Medulla oblongata (tissue), 1 donor: ENCODE results near the gene IQGAP2.

ENCODE experiments used
- DNase-seq: peaks from one replicate; pipeline ENCODE4 v3.0.0-alpha.2; 2015; ENCODE audit errors: extremely low spot score

IQGAP2 gene

GRCh38 chr5:76446776-76447175, 43.7 kb downstream of the IQGAP2 start:
- no peak for DNase-seq

- no peak for DNase-seq
Observed at GRCh38 chr5:76449606-76450005, 46.5 kb downstream of the IQGAP2 start.

GRCh38 chr5:76450054-76450453, 47.0 kb downstream of the IQGAP2 start:
- no peak for DNase-seq

GRCh38 chr5:76451031-76451701, 48.1 kb downstream of the IQGAP2 start:
- DNase-seq: no peak

DNA sequence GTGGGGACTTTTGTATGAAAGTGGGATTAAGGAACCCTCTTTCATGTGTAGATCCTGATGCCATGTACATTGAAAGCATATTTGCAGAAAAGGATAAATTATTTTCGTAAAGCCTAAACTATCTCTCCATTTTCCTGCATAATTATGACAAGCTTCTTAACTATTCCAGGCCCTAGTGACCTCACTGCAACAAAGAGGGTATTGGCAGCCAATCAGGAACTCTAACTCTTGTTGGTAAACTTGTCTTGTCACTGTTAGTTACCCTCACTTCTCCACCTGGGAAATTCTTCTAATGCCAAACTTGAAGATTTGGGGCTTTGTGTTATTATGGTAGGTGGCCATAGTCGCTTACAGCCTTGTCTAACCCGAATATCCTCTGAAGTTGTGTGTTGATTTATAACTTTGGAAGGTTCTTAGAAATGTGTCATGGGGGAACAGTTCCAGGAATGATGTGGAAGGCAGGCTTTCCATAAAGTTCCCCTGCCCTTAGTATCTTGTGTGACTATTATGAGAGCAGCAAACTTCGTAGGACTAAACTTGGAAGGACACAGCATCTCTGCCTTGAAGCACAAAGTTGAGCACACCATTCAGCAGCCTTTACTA, 52.5 kb downstream of the IQGAP2 start:
- DNase-seq: no peak

DNA sequence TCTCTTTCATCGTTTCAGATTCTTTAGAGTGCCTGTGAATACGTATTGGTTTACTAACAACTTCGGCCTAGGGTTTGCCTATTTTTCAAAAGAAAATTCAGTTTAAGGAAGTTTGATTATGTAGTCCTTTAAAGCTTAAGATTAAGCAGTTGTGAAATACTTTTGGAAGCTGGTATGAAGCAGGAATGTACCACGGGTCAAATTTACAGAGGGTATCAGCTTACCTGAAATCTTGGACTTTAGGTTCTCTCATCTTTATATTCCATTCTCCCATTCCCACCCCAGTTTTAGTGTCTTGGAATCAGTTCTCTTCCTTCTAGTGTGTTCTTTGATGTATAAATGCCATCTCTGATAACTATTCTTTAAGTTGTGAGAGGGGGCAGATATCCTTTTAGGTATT, 53.2 kb downstream of the IQGAP2 start:
- no peak for DNase-seq

GRCh38 chr5:76457674-76458485, 54.8 kb downstream of the IQGAP2 start:
- no peak for DNase-seq

- DNase-seq: no peak
Observed at GRCh38 chr5:76458486-76458830, 55.4 kb downstream of the IQGAP2 start.

DNA sequence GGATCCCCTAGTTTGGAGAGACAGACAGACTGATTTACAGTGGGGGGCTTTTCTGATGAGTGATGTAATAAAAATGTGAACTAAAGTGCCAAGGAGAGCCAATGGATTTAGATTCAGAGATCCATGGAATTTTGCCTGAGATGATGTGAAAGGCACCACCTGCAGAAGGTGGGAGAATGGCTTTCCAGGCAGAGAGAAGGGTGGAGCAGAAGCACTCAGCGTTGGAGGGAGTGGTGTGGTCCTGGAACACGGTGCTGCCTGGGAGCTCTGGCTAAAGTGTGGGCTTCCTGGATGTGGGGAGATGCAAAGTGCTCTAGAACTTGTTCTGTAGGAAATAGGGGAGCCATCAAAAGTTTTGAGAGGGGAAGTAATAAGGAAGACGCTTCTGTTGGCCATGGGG, 57.0 kb downstream of the IQGAP2 start:
- no peak for DNase-seq

GRCh38 chr5:76462097-76462667, 59.1 kb downstream of the IQGAP2 start:
- DNase-seq: no peak

- DNase-seq: no peak
Observed at GRCh38 chr5:76467216-76467615, 64.1 kb downstream of the IQGAP2 start.

- no peak for DNase-seq
Observed at GRCh38 chr5:76468635-76469425, 65.7 kb downstream of the IQGAP2 start.

DNA sequence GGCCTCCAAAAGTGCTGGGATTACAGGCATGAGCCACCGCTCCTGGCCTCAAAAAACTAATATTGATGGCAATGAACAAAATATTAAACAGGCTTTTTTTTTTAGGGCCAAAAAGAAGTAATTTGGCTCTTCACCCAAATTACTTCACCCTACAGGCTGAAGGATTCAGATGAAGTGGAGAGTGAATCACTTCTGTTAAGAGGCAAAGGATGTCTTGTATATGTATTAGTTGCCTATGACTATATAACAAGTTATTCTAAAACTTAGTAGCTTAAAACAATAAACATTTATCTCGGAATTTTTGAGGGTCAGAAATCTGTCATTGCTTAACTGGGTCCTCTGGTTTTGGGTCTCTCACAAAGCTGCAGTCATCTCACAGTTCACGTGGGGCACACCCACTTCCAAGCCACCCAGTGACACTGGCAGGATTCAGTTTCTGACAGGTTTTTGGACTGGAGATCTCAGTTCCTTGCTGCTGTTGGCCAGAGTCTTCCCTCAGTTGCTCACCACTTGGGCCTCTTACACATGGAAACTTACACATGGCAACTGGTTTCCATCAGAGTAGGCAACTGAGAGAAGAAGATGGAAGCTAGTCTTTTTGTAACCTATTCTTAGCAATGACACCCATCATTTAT, 66.7 kb downstream of the IQGAP2 start:
- DNase-seq: no peak

- no peak for DNase-seq
Observed at GRCh38 chr5:76470976-76471375, 67.9 kb downstream of the IQGAP2 start.

DNA sequence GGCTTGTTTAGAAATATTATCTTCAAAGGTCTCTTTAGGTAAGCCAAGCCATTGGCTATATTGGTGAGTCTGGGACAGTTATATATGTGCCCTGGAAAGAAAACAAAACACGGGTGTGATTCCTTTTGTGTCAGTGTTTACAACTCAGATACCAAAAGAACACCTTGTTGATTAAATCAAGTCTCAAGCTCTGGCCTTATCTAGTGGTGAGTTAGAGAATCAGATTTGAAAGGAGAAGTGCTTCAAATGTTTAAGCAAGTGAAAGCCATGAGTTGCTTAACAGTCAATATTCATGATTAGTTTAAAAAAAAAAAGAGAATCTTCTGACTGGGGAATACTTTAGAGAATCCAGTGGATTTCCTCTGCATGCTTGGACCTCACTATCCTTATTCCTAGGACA, 68.3 kb downstream of the IQGAP2 start:
- no peak for DNase-seq

DNA sequence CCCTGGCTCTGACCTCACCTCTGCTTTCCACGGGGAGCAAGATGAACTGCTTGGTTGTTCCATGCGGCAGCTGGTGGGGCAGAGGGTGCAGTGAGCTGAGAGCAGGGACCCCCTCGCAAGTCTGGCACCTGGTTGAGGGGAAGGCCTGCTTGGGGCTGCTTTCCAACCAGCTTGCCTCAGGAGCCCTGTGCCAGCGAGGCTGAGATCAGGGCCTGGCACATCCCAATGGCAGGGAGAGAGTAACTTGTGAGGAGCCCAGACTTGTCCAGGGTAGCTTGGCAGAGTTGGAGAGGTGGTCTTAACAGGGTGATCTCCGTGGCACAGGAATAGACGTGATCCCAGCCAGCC, 68.9 kb downstream of the IQGAP2 start:
- DNase-seq: no peak

GRCh38 chr5:76472335-76473008, 69.4 kb downstream of the IQGAP2 start:
- DNase-seq: no peak

GRCh38 chr5:76473009-76473336, 69.9 kb downstream of the IQGAP2 start:
- DNase-seq: no peak

DNA sequence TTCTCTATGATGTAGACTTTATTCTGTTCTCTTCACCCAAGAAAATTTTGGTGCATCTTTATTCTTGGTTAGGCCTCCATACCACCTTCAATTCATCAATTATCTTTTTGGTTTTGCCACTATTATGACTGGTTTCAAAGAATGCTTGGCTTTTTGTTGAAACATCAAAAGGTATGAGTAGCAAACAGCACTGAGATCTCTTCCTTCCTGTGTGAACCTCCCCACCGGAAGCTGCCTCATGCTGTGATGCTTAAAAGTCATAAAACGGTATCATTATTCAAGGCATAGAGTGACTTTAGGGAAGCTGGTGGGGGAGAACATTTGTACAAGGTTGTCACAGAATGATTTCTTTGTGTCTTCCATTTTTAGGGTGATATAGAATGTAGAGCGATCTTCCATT, 70.6 kb downstream of the IQGAP2 start:
- no peak for DNase-seq

DNA sequence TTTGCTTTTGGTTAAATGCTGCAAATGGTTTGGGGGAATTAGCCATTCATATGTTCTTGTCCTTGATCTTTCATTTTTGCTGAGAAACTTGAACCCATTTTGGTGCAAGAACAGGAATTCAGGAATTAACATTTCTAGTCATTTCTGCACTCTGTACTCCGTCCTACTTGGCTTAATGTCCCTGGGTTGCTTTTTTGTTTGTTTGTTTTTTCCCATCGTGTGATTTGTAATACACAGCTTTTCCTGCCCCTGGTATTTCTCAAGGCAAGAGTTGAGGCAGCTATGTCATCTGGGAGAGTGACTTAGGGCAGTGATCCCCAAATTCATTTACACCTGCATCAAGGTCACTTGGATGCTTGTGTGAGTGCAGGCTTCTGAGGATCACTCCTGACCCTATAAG, 71.3 kb downstream of the IQGAP2 start:
- no peak for DNase-seq

DNA sequence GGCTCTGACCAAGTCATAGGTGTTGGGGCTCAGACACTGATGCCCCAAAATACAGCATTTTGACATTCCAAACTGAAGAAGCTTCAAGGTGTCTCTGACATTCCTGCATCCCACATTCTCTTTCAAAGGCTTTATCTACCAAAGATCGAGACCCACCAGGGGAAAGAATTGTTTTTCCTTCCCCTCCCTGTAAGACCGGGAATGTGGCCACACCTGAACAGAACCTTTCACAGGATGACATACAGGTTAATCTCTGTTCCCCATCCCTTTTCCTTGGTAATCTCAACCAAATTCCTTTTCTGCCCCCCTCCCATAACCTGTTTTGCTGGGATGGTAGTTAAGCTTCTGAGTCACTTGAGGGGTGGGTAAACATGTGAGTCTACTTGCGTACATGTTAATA, 72.3 kb downstream of the IQGAP2 start:
- DNase-seq: no peak
